KMS-11 (cell line): ENCODE results near the gene BUB1.

Experiments used
- H2AFZ ChIP-seq: fragments of 200-600 bp; sonication (generic); 2 replicates; pipeline ENCODE4 v1.6.1; 2016; ENCODE audit warnings: antibody characterized with exemption, mixed run types, low read depth
- H3K27ac ChIP-seq: fragments of 200-600 bp; sonication (generic); 2 replicates; pipeline ENCODE4 v1.6.1; 2016; ENCODE audit warnings: mild to moderate bottlenecking, mixed run types
- H3K27me3 ChIP-seq: fragments of 200-600 bp; sonication (generic); 2 replicates; pipeline ENCODE4 v1.6.1; 2017; ENCODE audit warnings: mild to moderate bottlenecking, low read depth, mixed run types, moderate library complexity; ENCODE audit not compliant: insufficient read depth
- H3K36me3 ChIP-seq: fragments of 200-600 bp; sonication (generic); 2 replicates; pipeline ENCODE4 v1.6.1; 2017; ENCODE audit warnings: mild to moderate bottlenecking, mixed run types; ENCODE audit not compliant: insufficient read depth
- H3K4me1 ChIP-seq: fragments of 200-600 bp; sonication (generic); 2 replicates; pipeline ENCODE4 v1.6.1; 2016; ENCODE audit warnings: mild to moderate bottlenecking, low read depth, mixed run types; ENCODE audit not compliant: poor library complexity, severe bottlenecking
- H3K4me2 ChIP-seq: fragments of 200-600 bp; sonication (generic); 2 replicates; pipeline ENCODE4 v1.7.0; 2016; ENCODE audit warnings: mild to moderate bottlenecking, mixed run types
- H3K4me3 ChIP-seq: fragments of 200-600 bp; sonication (generic); IDR thresholded peaks from 2 replicates; pipeline ENCODE4 v1.6.1; 2017; ENCODE audit warnings: low read depth, low read length, mixed read lengths; ENCODE audit not compliant: insufficient read depth
- H3K79me2 ChIP-seq: fragments of 200-600 bp; sonication (generic); 2 replicates; pipeline ENCODE4 v1.6.1; 2016; ENCODE audit warnings: low read depth, mixed run types; ENCODE audit not compliant: insufficient read depth
- H3K9ac ChIP-seq: fragments of 200-600 bp; sonication (generic); 2 replicates; pipeline ENCODE4 v1.6.1; 2016; ENCODE audit warnings: mild to moderate bottlenecking, mixed run types
- H4K20me1 ChIP-seq: fragments of 200-600 bp; sonication (generic); 2 replicates; pipeline ENCODE4 v1.6.1; 2016; ENCODE audit warnings: mild to moderate bottlenecking, mixed run types; ENCODE audit not compliant: insufficient read depth
- CTCF ChIP-seq: fragments of 200-600 bp; sonication (generic); conservative IDR thresholded peaks from 2 replicates; pipeline ENCODE4 v1.6.1; 2017; ENCODE audit warnings: low read depth, mild to moderate bottlenecking, antibody characterized with exemption, low read length, moderate library complexity, mixed read lengths

Gene BUB1

GRCh38 chr2:110724820-110725219 is 47.0 kb upstream of the BUB1 start:
- no peaks in the 10 kb centered on the region for H3K79me2 ChIP-seq
- H3K9ac ChIP-seq, result no peak overlapping the region
- H3K4me3 ChIP-seq, result no peak overlapping the region
- no peaks in the 10 kb centered on the region for H3K36me3 ChIP-seq
- H4K20me1 ChIP-seq, result no peaks in the 10 kb centered on the region
- no peak for TF ChIP-seq CTCF
- no peak overlapping the region for H2AFZ ChIP-seq
- H3K4me1 ChIP-seq, result peaks cover 13% of the 10 kb centered on the region
- no peaks in the 10 kb centered on the region for H3K27me3 ChIP-seq
- H3K27ac ChIP-seq, result no peak overlapping the region
- no peak overlapping the region for H3K4me2 ChIP-seq

GRCh38 chr2:110720547-110720946 is 42.7 kb upstream of the BUB1 start:
- H3K4me2 ChIP-seq, result no peak overlapping the region
- peaks cover 9% of the 10 kb centered on the region for H3K4me1 ChIP-seq
- no peaks in the 10 kb centered on the region for H4K20me1 ChIP-seq
- no peak overlapping the region for H2AFZ ChIP-seq
- H3K27me3 ChIP-seq, result no peaks in the 10 kb centered on the region
- no peaks in the 10 kb centered on the region for H3K36me3 ChIP-seq
- no peaks in the 10 kb centered on the region for H3K79me2 ChIP-seq
- H3K4me3 ChIP-seq, result no peak overlapping the region
- H3K27ac ChIP-seq, result no peak overlapping the region
- H3K9ac ChIP-seq, result no peak overlapping the region
- TF ChIP-seq CTCF, result no peak

- H4K20me1 ChIP-seq, result no peaks in the 10 kb centered on the region
- no peak for TF ChIP-seq CTCF
- no peaks in the 10 kb centered on the region for H3K36me3 ChIP-seq
- H3K27ac ChIP-seq, result no peak overlapping the region
- no peak overlapping the region for H2AFZ ChIP-seq
- H3K79me2 ChIP-seq, result no peaks in the 10 kb centered on the region
- H3K4me1 ChIP-seq, result peaks cover 9% of the 10 kb centered on the region
- H3K4me3 ChIP-seq, result no peak overlapping the region
- H3K27me3 ChIP-seq, result no peaks in the 10 kb centered on the region
- H3K4me2 ChIP-seq, result no peak overlapping the region
- no peak overlapping the region for H3K9ac ChIP-seq
Observed at GRCh38 chr2:110718990-110719389, 41.1 kb upstream of the BUB1 start.

- Histone ChIP-seq H2AFZ (no peak overlapping the region), H3K4me3 (no peak overlapping the region), H3K9ac (no peak overlapping the region), H3K27ac (no peak overlapping the region), H4K20me1 (no peaks in the 10 kb centered on the region), H3K79me2 (no peaks in the 10 kb centered on the region), H3K4me2 (no peak overlapping the region), H3K36me3 (no peaks in the 10 kb centered on the region), H3K4me1 (peaks cover 4% of the 10 kb centered on the region), H3K27me3 (no peaks in the 10 kb centered on the region)
- TF ChIP-seq CTCF, result no peak
Observed at GRCh38 chr2:110718382-110718781, 40.5 kb upstream of the BUB1 start.
